ENCODE data around the gene RBM12.
"Not testable (repeated sequence)": the region's sequence is repeated elsewhere in the genome, so short reads cannot be mapped to it uniquely, and the experiment has no call there.

Gene RBM12

DNA sequence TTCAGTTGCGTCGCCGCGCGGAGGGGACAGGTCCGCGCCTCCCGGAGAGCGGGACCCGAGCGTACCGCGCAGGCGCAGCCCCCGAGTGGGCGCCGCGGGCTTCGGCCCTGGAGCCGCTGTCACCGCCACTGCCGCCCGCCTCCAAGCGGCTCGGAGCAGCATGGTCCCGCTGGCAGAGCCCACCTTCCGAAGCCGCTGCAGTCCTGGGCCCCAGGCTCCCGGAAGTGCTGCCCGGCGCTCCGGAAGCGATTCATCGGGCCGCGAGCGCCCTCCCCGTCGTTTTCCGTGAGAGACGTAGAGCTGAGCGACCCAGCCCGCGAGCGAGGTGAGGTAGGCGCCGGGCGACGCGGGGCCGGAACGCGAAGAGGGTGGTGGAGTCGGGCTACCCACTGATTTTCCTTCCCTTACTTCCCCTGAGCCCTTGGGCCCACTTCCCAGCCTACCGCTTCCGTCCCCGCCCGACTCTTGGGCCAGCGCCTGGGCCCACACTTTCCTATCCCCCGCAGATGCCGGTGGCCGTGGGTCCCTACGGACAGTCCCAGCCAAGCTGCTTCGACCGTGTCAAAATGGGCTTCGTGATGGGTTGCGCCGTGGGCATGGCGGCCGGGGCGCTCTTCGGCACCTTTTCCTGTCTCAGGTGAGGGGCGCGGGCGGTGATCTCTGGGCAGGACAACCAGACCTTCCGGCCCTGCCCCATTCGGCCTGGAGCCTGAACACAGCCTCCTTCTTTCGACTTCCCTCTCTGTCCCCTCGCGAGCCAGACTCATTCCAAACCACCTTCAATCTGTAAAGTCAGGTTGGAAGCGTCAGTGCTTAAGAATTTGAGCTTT, 34.6 kb upstream of the RBM12 start, which contains the start of the genes NFS1 and ROMO1:
Gene NFS1, minus strand, starts transcription at position 226 of the 830 bp plus-strand sequence. Its CDS starts 64 bp downstream, at position 162.
Gene ROMO1, plus strand, starts transcription at position 279 of the 830 bp plus-strand sequence. Its CDS starts 228 bp downstream, at position 507.
- peak; percentile 72 to 81 (median 80) for DNase-seq (ENCODE audit: low read depth in 4 of 4, low spot score in 1 of 4)

DNA sequence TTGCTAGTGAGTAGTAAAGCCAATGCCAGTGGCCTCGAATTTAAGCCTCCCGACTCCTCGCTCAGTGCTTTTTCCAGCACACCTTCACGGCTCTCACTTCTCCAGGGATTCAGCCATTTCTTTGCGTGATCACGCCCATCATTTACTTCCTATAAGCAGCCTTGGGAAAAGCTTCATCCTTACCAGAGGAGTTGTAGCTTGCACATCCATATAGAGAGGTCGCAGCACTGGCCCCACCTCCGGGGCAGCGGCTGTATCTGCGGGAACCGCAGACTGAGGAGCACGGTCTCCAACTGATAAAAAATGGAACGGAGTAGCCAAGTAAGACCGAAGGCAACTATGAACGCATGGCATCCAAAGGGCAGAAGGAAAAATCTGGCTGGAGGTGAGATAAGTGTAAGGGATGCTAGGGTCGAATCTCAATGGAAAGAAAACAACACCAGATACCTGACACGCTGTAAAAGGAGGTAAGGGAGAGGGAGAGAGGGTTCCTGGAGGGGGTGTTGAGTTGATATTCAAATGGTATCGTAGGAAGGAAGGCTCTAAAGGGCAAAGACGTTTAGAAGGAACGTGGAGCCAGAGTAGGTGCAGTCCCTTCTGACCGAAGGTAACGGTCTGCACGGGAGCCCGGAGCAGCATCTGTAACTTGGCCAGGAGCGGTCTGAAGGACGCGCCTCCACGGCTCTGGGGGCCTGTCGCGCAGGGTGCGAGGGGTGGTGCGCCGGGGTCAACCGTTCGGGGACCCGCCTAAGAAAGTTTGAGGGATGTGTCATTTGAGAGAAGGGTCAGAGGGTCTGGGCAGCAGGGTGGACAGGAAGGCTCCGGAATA, 33.8 kb upstream of the RBM12 start:
- DNase-seq (ENCODE audit: low read depth in 4 of 4, low spot score in 1 of 4): no peak

DNA sequence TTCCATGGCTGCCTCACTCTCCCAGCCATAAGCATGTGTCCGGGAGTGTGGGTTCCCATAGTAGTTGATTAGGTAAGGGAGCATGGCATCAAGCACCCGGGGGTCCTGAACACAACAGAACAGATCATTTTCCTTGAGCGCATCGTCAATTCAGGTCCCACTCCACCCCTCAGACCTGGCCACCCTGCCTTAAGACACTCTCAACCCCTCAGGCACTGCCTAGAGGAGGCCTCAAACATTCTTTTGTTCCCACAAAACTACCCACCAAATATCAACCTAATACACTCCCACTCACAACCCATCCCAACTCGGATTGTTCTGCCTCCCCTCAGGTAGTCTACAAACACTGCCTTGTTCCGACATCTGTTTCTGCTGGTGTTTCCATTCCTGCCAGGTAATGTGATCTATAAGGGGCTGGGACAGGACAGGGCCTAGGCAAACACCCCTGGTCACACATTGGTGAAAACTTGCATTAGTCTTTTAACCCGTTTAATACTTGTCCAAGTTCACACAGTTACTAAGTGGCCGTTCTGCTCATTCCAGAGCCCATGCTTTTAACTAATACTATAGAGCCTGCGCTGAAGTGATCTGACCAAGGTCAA, 33.1 kb upstream of the RBM12 start:
- DNase-seq (ENCODE audit: low read depth in 4 of 4, low spot score in 1 of 4): no peak

DNA sequence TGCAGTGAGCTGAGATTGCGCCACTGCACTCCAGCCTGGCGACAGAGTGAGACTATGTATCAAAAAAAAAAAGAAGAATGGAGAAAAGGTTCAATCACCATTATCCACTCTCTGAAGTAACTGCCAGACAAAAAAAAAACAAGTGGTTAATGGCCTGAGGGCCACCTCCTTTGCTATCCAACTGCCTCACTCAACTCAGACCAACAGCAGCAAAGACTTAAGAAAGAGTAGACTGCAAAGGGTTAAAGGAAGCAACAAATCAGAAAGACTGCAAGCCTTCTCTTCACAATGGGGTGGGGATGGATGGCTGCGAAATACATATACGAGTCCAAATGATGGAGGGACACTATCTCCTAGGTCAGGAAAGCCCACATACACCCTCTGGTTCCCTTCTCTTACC, 31.3 kb upstream of the RBM12 start:
- DNase-seq (ENCODE audit: low read depth in 4 of 4, low spot score in 1 of 4): no peak

DNA sequence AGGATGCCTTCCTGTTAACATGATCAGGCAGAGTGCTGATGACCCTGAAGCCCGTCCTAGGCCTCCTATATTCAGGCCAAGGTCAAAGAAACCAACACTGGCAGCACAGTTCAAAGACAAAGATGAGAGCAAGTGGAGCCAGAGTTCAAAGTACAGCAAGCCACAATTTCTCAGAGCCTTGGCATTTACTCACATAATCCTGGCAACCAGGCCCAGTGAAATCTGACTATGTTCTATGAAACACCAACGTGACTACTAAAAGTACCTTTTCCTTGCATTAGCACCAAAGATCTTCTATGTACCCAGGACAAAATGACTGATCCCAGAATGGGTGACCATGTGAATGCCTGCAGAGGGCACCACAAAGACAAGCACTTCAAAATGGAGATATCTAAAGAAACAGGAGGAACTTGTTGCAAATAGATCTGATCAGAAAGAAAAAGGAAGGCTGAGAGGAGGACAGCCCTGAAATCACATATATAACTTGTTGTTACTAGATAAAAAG, 30.6 kb upstream of the RBM12 start:
- DNase-seq (ENCODE audit: low read depth in 4 of 4, low spot score in 1 of 4): no peak

DNA sequence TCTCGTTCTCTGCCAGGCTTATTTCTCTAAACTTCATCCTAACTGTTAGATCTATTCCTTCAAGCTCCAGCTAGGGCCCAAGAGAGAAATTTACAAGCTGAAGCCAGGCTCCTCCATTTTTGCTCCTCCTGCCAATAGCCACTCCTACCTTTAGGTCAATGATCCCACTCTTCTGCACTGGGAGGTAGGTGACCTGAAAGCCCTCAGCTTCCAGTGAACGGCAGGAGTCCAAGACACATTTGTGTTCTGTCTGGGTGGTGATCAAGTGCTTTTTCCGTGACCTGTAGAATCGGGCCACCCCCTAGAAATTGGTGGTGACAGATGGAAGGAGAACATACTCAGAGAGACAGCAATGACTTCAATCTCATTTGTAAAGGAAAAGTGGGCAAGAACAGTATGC, 25.6 kb upstream of the RBM12 start:
- no peak for DNase-seq (ENCODE audit: low read depth in 4 of 4, low spot score in 1 of 4)

DNA sequence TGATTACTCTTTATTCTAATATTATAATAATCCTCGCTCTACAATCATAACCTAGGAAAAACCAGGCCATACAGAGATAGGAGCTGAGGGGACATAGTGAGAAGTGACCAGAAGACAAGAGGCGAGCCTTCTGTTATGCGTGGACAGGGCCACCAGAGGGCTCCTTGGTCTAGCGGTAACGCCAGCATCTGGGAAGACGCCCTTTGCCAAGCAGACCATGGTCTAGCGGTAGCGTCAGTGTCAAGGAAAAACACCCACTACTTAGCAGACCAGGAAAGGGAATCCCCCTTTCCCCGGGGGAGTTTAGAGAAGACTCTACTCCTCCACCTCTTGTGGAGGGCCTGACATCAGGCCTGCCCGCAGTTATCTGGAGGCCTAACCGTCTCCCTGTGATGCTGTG, 22.2 kb upstream of the RBM12 start:
- DNase-seq (ENCODE audit: low read depth in 4 of 4, low spot score in 1 of 4): not testable (repeated sequence)

DNA sequence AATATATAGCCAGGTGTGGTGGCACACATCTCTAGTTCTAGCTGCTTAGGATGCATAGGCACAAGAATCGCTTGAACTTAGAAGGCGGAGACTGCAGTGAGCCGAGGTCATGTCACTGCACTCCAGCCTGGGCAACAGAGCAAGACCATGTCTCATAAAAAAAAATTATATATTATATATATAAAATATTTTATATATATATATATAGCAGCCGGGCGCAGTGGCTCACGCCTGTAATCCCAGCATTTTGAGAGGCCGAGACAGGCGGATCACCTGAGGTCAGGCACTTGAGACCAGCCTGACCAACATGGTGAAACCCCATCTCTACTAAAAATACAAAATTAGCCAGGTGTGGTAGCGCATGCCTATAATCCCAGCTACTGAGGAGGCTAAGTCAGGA, 20.7 kb upstream of the RBM12 start:
- DNase-seq (ENCODE audit: low read depth in 4 of 4, low spot score in 1 of 4): not testable (repeated sequence)

DNA sequence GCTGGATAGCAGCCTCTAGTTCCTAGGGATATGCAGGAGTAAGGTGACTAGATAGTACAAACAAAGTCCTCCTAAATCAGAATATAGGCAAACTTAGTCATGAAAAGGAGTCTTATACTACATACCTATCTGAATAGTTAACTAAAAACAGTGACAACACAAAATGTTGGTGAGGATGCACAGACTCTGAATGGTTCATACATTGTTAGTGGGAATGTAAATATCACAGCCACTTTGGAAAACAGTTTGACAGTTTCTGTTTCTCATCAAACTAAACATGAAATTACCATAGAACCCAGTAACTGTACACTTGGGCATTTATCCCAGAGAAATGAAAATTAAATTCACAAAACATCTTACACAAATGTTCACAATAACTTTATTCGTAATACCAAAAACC, 17.3 kb upstream of the RBM12 start:
- no peak for DNase-seq (ENCODE audit: low read depth in 4 of 4, low spot score in 1 of 4)

DNA sequence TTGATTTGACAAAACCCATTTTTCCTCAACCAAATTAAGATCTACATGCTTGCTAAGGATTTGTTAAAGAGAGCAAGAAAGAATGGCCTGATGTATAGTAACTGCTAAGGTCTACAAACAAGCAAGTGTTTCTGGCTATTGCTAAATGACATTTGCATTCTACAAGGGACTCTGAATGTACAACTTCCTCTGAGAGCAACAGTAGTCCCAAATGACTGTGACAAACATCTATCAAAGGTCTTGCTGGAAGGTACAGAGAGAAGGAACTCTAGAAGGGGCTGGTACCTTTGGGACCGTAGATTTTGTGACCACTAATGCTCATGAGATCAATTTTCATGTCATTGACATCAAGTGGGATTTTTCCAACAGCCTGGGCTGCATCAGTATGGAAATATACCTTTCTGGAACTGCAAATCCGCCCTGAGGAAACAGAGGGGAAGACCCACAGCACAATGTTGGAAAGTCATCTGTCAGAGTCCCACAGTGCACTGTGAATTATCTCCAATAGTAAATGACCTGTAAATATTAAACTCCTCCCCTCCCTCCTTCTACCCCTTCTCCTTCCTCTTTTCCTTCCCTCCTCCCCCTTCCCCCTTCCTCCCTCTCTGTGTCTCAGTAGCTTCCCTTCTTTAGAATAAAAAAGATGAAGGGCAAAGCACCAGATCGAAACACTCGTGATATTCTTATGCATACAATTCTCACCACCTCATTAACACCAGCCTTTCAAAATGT, 15.9 kb upstream of the RBM12 start:
- DNase-seq (ENCODE audit: low read depth in 4 of 4, low spot score in 1 of 4): no peak

DNA sequence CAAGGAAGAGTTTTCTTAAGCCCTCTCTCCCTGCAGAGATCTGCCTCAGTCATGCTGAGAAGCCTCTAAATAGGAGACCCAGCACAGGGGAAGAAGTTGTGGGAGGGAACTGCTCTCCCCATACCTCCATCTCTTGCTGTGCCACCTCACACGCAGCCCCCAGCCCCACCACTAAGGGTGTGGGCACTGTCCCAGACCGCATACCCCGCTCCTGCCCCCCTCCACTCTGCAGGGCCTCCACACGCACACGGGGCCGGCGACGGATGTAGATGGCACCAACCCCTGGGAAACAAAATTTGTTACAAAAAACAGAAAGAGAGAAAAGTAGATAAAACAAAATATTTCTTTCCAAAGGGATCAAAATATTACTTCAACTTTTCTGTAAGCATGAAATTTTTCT, 10.2 kb upstream of the RBM12 start:
- no peak for DNase-seq (ENCODE audit: low read depth in 4 of 4, low spot score in 1 of 4)

DNA sequence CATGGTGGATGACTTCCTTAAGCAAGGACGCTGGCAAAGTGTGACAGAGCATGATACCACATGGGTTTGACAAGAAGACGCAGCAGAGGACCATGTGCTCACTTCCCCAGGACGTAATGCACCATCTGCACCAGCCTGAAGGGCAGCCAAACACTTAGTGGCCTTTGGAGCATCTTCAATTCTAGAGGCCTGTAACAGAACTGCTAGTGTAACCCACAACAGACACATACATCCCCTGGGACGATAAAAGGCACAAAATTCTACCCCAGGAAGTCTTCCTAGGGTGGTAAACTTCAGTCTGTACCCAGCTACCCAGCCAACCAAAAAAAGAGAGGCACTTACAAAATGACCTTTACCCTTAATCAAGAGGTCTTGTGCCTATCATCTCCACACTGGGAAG, 9.2 kb upstream of the RBM12 start:
- DNase-seq (ENCODE audit: low read depth in 4 of 4, low spot score in 1 of 4): no peak

DNA sequence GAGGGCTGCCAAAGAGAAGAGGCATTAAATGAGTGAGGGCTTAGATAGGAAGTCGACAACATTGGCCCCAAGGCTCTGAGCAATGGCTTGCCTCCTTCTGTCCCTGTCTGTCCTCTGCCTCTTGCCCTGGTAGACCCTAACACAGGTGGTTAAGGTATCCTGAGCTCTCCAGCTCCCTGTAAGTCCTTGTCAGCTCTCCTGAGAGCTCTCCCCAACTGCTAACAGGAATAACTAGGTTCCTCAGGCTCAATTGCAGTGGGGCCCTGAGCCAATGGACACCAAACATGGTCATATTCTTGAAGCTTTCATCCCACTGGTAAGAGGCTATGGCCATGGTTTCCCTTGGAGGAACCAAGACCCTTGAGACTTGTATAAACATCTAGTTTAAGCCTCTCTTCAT, 5.0 kb upstream of the RBM12 start:
- no peak for DNase-seq (ENCODE audit: low read depth in 4 of 4, low spot score in 1 of 4)

DNA sequence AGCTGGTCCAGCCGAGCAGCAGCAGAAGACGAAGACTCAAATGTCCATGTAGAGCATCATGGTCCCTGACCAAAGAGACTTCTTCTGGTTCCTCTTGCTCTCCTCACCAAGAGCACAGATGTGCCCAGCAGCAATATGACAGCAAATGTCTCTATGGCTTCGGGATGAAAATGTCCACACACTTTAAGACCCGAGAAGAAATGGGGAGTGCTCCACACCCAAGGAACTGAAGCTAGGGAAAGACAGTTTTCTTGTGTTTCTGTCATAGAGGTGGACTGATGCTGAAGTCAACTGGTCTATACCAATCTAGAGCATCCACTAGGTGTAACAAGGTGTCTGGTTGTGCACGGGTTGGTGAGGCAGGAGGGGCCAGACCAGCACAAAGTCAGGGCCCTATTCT, 4.5 kb upstream of the RBM12 start:
- no peak for DNase-seq (ENCODE audit: low read depth in 4 of 4, low spot score in 1 of 4)

DNA sequence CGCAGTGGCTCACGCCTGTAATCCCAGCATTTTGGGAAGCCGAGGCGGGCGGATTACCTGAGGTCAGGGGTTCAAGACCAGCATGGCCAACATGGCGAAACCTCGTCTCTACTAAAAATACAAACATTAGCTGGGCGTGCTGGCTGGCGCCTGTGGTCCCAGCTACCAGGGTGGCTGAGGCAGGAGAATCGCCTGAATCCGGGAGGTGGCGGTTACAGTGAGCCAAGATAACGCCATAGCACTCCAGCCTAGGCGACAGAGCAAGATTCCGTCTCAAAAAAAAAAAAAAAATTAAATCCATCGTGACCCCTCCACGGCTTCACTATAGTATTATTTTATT, 1.2 kb upstream of the RBM12 start:
- no peak for DNase-seq (ENCODE audit: low read depth in 4 of 4, low spot score in 1 of 4)

DNA sequence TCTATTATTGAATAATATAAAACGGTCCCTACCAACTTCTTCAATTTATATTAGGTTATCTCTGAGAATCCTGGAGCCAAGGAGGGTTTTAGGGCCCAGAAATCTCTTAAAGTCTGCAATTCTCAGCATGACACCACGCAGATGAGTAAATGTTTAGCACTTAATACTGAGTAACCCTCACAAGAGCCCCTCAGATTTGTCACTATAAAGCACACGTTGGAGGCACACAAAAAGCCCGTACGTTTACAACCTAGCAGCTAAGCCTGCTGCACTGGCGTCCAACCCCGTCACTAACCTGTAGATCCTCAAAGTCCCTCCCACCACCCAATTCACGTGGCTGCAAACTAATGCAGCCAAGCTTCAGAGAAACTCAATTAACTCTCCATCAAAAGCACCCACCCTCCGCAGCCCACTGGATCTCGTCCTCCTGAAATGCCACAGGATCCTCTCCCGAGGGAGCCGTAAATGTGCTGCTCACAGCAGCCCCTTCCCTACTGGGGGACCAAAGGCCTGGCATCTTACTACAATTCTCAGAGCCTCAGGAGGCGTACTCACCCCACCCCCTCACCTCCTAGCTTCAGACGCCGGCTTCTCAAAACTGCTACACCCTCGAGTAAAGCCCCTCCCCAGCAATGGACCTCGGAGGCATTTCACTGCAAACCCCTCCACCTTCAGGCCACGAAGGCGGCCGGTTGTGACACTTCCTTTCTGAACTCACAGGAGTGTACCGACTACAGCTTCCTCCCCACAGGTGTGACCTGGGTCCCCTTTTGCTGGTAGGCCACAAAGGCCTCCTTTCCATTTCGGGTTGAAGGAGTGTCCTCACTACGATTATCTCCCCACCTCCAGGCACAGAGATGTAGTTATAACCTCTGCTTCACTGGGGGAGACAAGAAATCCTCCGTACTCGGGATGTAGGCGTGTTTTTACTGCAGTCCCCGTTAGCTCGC, 909 bp downstream of the RBM12 start:
- peak; percentile 23 to 34 (median 28) for DNase-seq (ENCODE audit: low read depth in 4 of 4, low spot score in 1 of 4)

DNA sequence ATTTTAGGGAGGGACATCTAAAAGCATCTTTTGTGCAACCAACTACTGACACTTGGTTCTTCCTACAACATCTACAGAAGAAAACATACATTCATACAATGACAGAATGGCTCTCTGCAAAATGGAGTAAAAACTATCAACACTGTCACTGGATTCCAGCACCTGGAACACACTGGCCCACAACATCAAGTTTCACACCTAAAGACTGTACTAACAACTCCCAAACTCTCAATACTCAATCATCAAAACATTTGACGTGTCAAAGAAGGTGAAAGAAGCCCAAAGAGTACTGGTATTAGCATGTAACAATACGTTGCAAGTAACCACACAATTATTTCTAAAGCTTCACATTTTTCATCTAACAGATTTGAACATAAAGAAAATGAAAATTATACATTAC, 2.1 kb downstream of the RBM12 start:
- no peak for DNase-seq (ENCODE audit: low read depth in 4 of 4, low spot score in 1 of 4)

DNA sequence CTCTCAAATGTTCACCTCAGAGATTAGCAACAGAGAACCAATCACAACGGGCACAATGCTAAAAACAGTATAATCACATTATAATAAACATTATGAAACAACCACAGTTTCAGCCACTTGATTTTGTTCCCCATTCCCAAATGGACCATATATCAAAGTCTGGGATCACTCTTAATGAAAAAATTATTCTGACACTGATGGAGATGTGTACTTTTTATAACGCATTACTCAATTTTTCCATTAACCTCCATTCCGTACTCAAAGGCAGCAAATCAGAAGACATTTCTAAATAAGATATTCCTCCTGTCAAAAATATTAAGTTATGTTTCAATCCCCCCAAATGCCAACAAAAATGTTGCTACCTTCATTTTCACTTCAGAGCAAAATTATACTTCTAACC, 2.8 kb downstream of the RBM12 start:
- no peak for DNase-seq (ENCODE audit: low read depth in 4 of 4, low spot score in 1 of 4)

DNA sequence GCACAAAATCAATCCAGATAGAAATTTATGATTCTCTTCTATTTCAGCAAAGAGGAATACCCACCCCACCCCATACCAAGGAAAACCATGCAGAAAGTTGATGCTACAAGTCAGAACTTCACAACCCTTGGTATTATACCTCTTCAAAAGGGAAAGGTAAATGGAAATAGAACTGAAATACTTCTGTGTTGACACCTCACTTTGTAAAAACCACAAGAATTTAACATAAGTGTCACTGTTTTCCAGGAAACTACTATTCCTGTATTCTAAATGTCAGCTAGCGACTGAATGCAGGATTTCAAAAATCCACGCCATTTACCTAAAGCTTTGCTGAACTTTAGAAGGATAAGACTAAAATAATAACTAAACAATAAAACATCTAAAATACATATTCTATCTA, 3.6 kb downstream of the RBM12 start:
- DNase-seq (ENCODE audit: low read depth in 4 of 4, low spot score in 1 of 4): no peak
